Motor neuron (in vitro differentiated cells): ENCODE measurements around the gene FRY. TPM values are rescaled to one million over a fixed set of nuclear protein-coding genes. Genes with fewer than 3 reads are reported as not detected.

Source experiments
- ATAC-seq, 8 experiments: fragments of 200-7000 bp; cut with Tn5 transposase; replicated peaks in 6 of 8; 2 replicates each; pipeline ENCODE4 v1.8.0; 2021; ENCODE audit warnings: mild to moderate bottlenecking in 8 of 8, moderate library complexity in 8 of 8
- H3K27ac ChIP-seq, 2 donors: fragments of 250-450 bp; sonication (Bioruptor Pico); 2 replicates each; pipeline ENCODE4 v1.9.0; 2021; ENCODE audit warnings: antibody characterized with exemption in 2 of 2, mild to moderate bottlenecking in 2 of 2, moderate library complexity in 1 of 2
- H3K4me1 ChIP-seq, 2 donors: fragments of 250-450 bp; sonication (Bioruptor Pico); replicated peaks in 1 of 2; 2 replicates each; pipeline ENCODE4 v1.6.1; 2021; ENCODE audit warnings: antibody characterized with exemption in 2 of 2, mild to moderate bottlenecking in 2 of 2, moderate library complexity in 1 of 2
- H3K4me3 ChIP-seq, 5 donors: fragments of 250-450 bp; sonication (Bioruptor Pico); 2 replicates each; pipeline ENCODE4 v1.9.0; 2021; ENCODE audit warnings: antibody characterized with exemption in 5 of 5, mild to moderate bottlenecking in 5 of 5, moderate library complexity in 4 of 5
- WGBS, 10 experiments: fragments of 450-650 bp; shearing (Covaris generic); methylation state at CpG; one replicate each; pipeline ENCODE4 v1.0.0; 2022; 5-methylcytosine and 5-hydroxymethylcytosine counted together
- in situ Hi-C, 9 experiments: fragments of 400-800 bp; cut with MboI; loops; one replicate each; pipeline ENCODE4 v1.15.0; 2021; ENCODE audit warnings: low sequenced_read_pairs in 9 of 9, low pct_unique_long_range_greater_than_20kb in 2 of 9; ENCODE audit not compliant: unreplicated experiment in 9 of 9
- total RNA-seq, 8 experiments: library from RNA; unstranded; fragments of 300-600 nt; gene quantifications; 2 replicates each; pipeline versions ENCODE4 v1.2.3 to v1.2.4, GENCODE V29; 2022

The FRY gene
- total RNA-seq, 8 experiments from 2014 or later: 6.0 to 54.0 (median 35.7) TPM

DNA sequence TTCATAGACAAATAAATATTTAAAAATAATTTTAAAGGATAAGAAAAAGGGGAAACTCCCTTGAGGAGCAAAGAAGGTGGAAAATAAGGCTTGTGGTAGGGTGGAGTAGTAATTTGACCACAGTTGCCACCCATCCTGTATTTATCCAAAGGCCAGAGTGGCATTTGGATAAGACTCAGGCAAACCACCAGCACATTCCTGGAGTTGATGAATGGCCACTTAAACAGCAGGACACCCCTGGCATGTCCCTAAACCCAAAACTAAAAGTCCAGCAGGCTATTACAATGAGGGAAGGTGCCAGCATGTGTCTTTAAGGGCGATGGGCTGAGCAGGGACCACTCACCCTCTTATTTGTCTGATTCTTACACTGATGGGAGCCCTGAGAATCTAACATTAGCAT, 9.8 kb upstream of the FRY start:
- peak in 2 of 8 experiments; percentile 15 to 24 for ATAC-seq
- no peak overlapping the region for H3K4me3 ChIP-seq
- peak overlapping the region in 1 of 2 donors; percentile 20 for H3K27ac ChIP-seq
- in situ Hi-C loops: loop anchor here in 1 of 9 experiments (5.0 kb wide), 1 partner anchor 291 kb away; no protein-coding TSS in a partner anchor
- peaks cover 15 to 19% of the 10 kb centered on the region in 2 donors for H3K4me1 ChIP-seq
- 100% methylated on average over 1 of the region's 1 CpG; no CpG with 5 or more reads in 7 of the 10 experiments for WGBS, 10 experiments

GRCh38 chr13:32022311-32022710, 9.3 kb upstream of the FRY start:
- peak; percentile 81 to 99 (median 96) for ATAC-seq
- H3K4me1 ChIP-seq: peaks cover 15 to 19% of the 10 kb centered on the region in 2 donors
- in situ Hi-C loops: loop anchor here in 1 of 9 experiments (5.0 kb wide), 1 partner anchor 290 kb away; no protein-coding TSS in a partner anchor
- H3K4me3 ChIP-seq: no peak overlapping the region
- 0 to 15% (median 2%) methylated on average over 2 to 4 of the region's 4 CpGs; no CpG with 5 or more reads in 6 of the 10 experiments for whole genome bisulfite sequencing, 10 experiments
- H3K27ac ChIP-seq: peak overlapping the region; percentile 33 to 57

DNA sequence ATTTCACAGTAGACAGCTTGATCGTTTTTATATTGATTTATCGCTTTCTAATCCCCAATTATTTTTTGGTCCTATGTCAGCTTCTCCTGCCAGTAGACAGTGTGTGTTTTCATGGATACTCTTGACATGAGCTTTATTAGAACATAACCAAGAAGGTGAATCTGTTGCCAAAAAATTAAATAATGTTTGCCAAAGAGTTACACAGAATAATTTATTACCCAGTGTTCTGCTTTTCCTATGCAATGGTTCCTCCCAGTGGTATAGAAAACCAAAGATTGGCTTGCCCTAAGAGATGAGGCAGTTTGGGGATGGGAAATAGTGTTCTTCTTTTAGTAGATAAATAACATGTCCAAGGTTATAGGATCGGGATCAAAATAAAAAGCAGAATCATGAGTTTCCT, 8.5 kb upstream of the FRY start:
- no peak overlapping the region for H3K4me3 ChIP-seq
- no peak for ATAC-seq
- WGBS, 10 experiments: 60 to 100% (median 88%) methylated on average over 1 to 3 of the region's 3 CpGs; no CpG with 5 or more reads in 1 of the 10 experiments
- H3K4me1 ChIP-seq: peaks cover 15 to 19% of the 10 kb centered on the region in 2 donors
- in situ Hi-C loops: loop anchor here in 1 of 9 experiments (5.0 kb wide), 1 partner anchor 289 kb away; no protein-coding TSS in a partner anchor
- no peak overlapping the region for H3K27ac ChIP-seq

- Histone ChIP-seq H3K4me3 (no peak overlapping the region), H3K4me1 (peaks cover 15 to 21% of the 10 kb centered on the region in 2 donors), H3K27ac (no peak overlapping the region)
- ATAC-seq: no peak
- WGBS, 10 experiments: 40 to 100% (median 93%) methylated on average over 1 to 3 of the region's 3 CpGs; no CpG with 5 or more reads in 1 of the 10 experiments
- in situ Hi-C loops: loop anchor here in 1 of 9 experiments (5.0 kb wide), 1 partner anchor 289 kb away; no protein-coding TSS in a partner anchor
Observed at GRCh38 chr13:32023698-32024097, 7.9 kb upstream of the FRY start.

DNA sequence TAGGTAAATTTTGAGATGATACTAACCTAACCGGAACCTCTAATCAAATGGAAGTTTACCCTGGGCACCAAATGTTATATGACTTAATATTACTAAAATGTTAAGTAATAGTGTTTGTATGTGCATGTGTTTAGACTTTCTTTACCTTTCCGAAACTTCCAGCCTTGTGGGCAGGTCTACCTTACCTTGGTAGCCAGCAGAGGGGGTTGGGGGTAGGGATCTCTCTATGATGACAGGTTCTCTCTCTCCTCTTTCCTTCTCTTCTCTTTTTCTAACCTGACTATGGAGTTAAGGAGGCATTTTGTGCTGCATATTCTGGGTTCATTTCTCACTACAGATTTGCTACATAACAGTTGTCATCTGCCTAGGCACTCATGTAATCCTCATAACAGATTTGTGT, 6.8 kb upstream of the FRY start:
- Histone ChIP-seq H3K4me1 (peaks cover 15 to 29% of the 10 kb centered on the region in 2 donors), H3K4me3 (no peak overlapping the region), H3K27ac (no peak overlapping the region)
- no peak for ATAC-seq
- 80 to 100% (median 92%) methylated on average over 1 to 2 of the region's 2 CpGs; no CpG with 5 or more reads in 5 of the 10 experiments for WGBS, 10 experiments
- in situ Hi-C loops: loop anchor here in 2 of 9 experiments (5.0 to 25.0 kb wide), 2 partner anchors 288 kb away; partner anchors contain the start of genes BRCA2 (in 1 of the 2) and ZAR1L (in 1 of the 2)

- no peak for ATAC-seq
Observed at GRCh38 chr13:32025730-32026129, 5.8 kb upstream of the FRY start.

GRCh38 chr13:32026623-32027022, 5.0 kb upstream of the FRY start:
- in situ Hi-C loops: loop anchor here in 1 of 9 experiments (25.0 kb wide), 1 partner anchor 286 kb away; the partner anchor contains the start of genes BRCA2 and ZAR1L
- no peak overlapping the region for H3K27ac ChIP-seq
- no peak overlapping the region for H3K4me3 ChIP-seq

More at GRCh38 chr13:32025730-32026129, 5.8 kb upstream of the FRY start:
- WGBS, 10 experiments: 11 to 100% (median 39%) methylated on average over 1 to 2 of the region's 2 CpGs; no CpG with 5 or more reads in 4 of the 10 experiments
- no peak overlapping the region for H3K4me3 ChIP-seq
- in situ Hi-C loops: loop anchor here in 1 of 9 experiments (25.0 kb wide), 1 partner anchor 287 kb away; the partner anchor contains the start of genes BRCA2 and ZAR1L
- H3K4me1 ChIP-seq: peaks cover 15 to 36% of the 10 kb centered on the region in 2 donors
- H3K27ac ChIP-seq: no peak overlapping the region

GRCh38 chr13:32028711-32029110, 2.9 kb upstream of the FRY start:
- no peak overlapping the region for H3K4me3 ChIP-seq
- in situ Hi-C loops: loop anchor here in 1 of 9 experiments (25.0 kb wide), 1 partner anchor 284 kb away; the partner anchor contains the start of genes BRCA2 and ZAR1L

More at GRCh38 chr13:32026623-32027022, 5.0 kb upstream of the FRY start:
- peaks cover 15 to 36% of the 10 kb centered on the region in 2 donors for H3K4me1 ChIP-seq
- WGBS, 10 experiments: 40 to 88% (median 74%) methylated on average over 1 to 3 of the region's 3 CpGs; no CpG with 5 or more reads in 2 of the 10 experiments
- ATAC-seq: no peak

GRCh38 chr13:32029684-32030083, 1.9 kb upstream of the FRY start:
- Histone ChIP-seq H3K4me3 (peak overlapping the region in 2 of 5 donors; percentile 65 to 92), H3K4me1 (peaks cover 4 to 39% of the 10 kb centered on the region in 2 donors), H3K27ac (no peak overlapping the region)
- 93 to 100% (median 98%) methylated on average over 1 to 6 of the region's 6 CpGs; no CpG with 5 or more reads in 1 of the 10 experiments for WGBS, 10 experiments
- no peak for ATAC-seq
- in situ Hi-C loops: loop anchor here in 1 of 9 experiments (25.0 kb wide), 1 partner anchor 283 kb away; the partner anchor contains the start of genes BRCA2 and ZAR1L

More at GRCh38 chr13:32028711-32029110, 2.9 kb upstream of the FRY start:
- 23 to 100% (median 60%) methylated on average over 1 to 3 of the region's 3 CpGs for WGBS, 10 experiments
- Histone ChIP-seq H3K4me1 (peaks cover 0 to 29% of the 10 kb centered on the region in 2 donors), H3K27ac (no peak overlapping the region)
- no peak for ATAC-seq

- no peak for ATAC-seq
- Histone ChIP-seq H3K4me3 (peak overlapping the region; percentile 65 to 92 (median 68)), H3K27ac (peak overlapping the region; percentile 87 to 92), H3K4me1 (peaks cover 24 to 60% of the 10 kb centered on the region in 2 donors)
- 0 to 85% (median 23%) methylated on average over 1 to 3 of the region's 3 CpGs for WGBS, 10 experiments
- in situ Hi-C loops: loop anchor here in 1 of 9 experiments (25.0 kb wide), 1 partner anchor 280 kb away; the partner anchor contains the start of genes BRCA2 and ZAR1L
Observed at GRCh38 chr13:32031815-32032370, 319 bp downstream of the FRY start.

- in situ Hi-C loops: loop anchor here in 1 of 9 experiments (25.0 kb wide), 1 partner anchor 280 kb away; the partner anchor contains the start of genes BRCA2 and ZAR1L
- ATAC-seq: no peak
- Histone ChIP-seq H3K4me3 (peak overlapping the region; percentile 65 to 92 (median 68)), H3K4me1 (peaks cover 32 to 68% of the 10 kb centered on the region in 2 donors), H3K27ac (peak overlapping the region in 1 of 2 donors; percentile 92)
- 42 to 83% (median 73%) methylated on average over 1 of the region's 1 CpG; no CpG with 5 or more reads in 5 of the 10 experiments for WGBS, 10 experiments
Observed at GRCh38 chr13:32032759-32033158, 1.2 kb downstream of the FRY start.

DNA sequence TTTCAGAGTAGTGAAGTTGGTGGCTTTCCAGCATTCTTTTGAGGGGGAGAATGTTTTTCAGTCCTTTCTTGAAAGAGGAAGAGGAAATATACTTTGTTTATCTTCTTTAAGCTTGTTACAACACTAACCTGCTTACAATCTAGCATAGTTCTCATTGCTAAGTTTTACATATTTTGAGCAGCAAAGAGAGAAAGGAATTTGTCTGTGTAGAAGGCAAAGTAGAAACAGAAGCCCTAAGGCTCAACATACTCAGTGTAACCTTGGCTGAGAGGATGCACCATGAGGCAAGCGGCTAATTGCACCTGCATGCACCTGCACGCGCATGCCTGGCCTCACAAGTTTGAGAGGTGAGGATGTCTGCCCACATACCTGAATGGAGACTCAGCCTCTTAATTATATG, 2.2 kb downstream of the FRY start:
- 88 to 100% (median 97%) methylated on average over 3 of the region's 3 CpGs; no CpG with 5 or more reads in 4 of the 10 experiments for WGBS, 10 experiments
- in situ Hi-C loops: loop anchor here in 1 of 9 experiments (25.0 kb wide), 1 partner anchor 279 kb away; the partner anchor contains the start of genes BRCA2 and ZAR1L
- Histone ChIP-seq H3K4me1 (peaks cover 32 to 66% of the 10 kb centered on the region in 2 donors), H3K4me3 (peak overlapping the region; percentile 3 to 92 (median 68)), H3K27ac (no peak overlapping the region)
- no peak for ATAC-seq
